Activated B cell treated with CpG ODN at 0.5 μM for 24 hours (primary cell): ENCODE measurements around the gene DEK. TPM values are rescaled to one million over a fixed set of nuclear protein-coding genes. Genes with fewer than 3 reads are reported as not detected.
A peak's percentile ranks its signal among the peaks of the same experiment; 100 is the strongest.
"Not testable (repeated sequence)": the region's sequence is repeated elsewhere in the genome, so short reads cannot be mapped to it uniquely, and the experiment has no call there.

Experiments used
- ATAC-seq: fragments of 200-7000 bp; cut with Tn5 transposase; one replicate; pipeline ENCODE4 v1.10.0; 2021; ENCODE audit warnings: low read depth, mild to moderate bottlenecking, moderate library complexity
- CTCF ChIA-PET: fragments of 350-600 bp; sonication (Branson Sonifier 250); formaldehyde crosslinking; loops from one replicate; lab custom pipeline; 2021; ENCODE audit warnings: antibody characterized with exemption; lab: Charles Lee
- POLR2A ChIA-PET: fragments of 350-600 bp; sonication (Branson Sonifier 250); formaldehyde crosslinking; loops from one replicate; lab custom pipeline; 2021; ENCODE audit warnings: antibody characterized with exemption; lab: Charles Lee
- DNase-seq: peaks from one replicate; pipeline ENCODE4 v3.0.0; 2022
- H3K27ac Mint-ChIP-seq: one replicate; pipeline ENCODE4 v1.8.0; 2020; ENCODE audit warnings: mixed read lengths
- H3K27me3 Mint-ChIP-seq: one replicate; pipeline ENCODE4 v1.8.0; 2021; ENCODE audit warnings: mixed read lengths
- H3K36me3 Mint-ChIP-seq: one replicate; pipeline ENCODE4 v1.8.0; 2021; ENCODE audit warnings: low read depth, mixed read lengths
- H3K4me1 Mint-ChIP-seq: one replicate; pipeline ENCODE4 v1.8.0; 2021; ENCODE audit warnings: mixed read lengths
- H3K4me3 Mint-ChIP-seq: one replicate; pipeline ENCODE4 v1.8.0; 2020; ENCODE audit warnings: mild to moderate bottlenecking, mixed read lengths
- H3K9me3 Mint-ChIP-seq: one replicate; pipeline ENCODE4 v1.8.0; 2020; ENCODE audit warnings: mixed read lengths
- CTCF ChIP-seq: fragments of 200-600 bp; IDR thresholded peaks from one replicate; pipeline ENCODE4 v1.8.0; 2022; ENCODE audit warnings: antibody characterized with exemption, mild to moderate bottlenecking
- intact Hi-C: fragments of 100-400 bp; cut with micrococcal nuclease; formaldehyde crosslinking; loops from one replicate; pipeline ENCODE4 v1.15.1; 2024
- total RNA-seq: library from RNA; stranded (reverse); gene quantifications from 2 replicates; pipeline ENCODE4 v1.2.3, GENCODE V29; 2022

DEK gene
- total RNA-seq, 1 donor from 2014 or later, result 80.8 TPM

GRCh38 chr6:18241208-18242038, 22.9 kb downstream of the DEK start:
- H3K36me3 Mint-ChIP-seq, result peaks cover 73% of the 10 kb centered on the region
- H3K27me3 Mint-ChIP-seq, result no peaks in the 10 kb centered on the region
- CTCF ChIA-PET, result no interaction called here
- intact Hi-C loops, result no loop called here
- peak overlapping the region; percentile 14 for H3K27ac Mint-ChIP-seq
- POLR2A ChIA-PET, result interaction anchor here (1.1 kb wide), 1 partner anchor 11 kb away, joined by 3 read pairs; no protein-coding TSS in a partner anchor
- no peaks in the 10 kb centered on the region for H3K9me3 Mint-ChIP-seq
- ATAC-seq (no peak), DNase-seq (no peak)
- no peak for TF ChIP-seq CTCF
- H3K4me3 Mint-ChIP-seq, result no peak overlapping the region
- H3K4me1 Mint-ChIP-seq, result peaks cover 8% of the 10 kb centered on the region

- ATAC-seq (no peak), DNase-seq (no peak)
- no peak for TF ChIP-seq CTCF
- Mint-ChIP-seq H3K36me3 (peaks cover 74% of the 10 kb centered on the region), H3K27ac (no peak overlapping the region), H3K4me3 (no peak overlapping the region), H3K9me3 (no peaks in the 10 kb centered on the region), H3K27me3 (no peaks in the 10 kb centered on the region), H3K4me1 (peaks cover 3% of the 10 kb centered on the region)
- CTCF ChIA-PET, result no interaction called here
- POLR2A ChIA-PET, result no interaction called here
- intact Hi-C loops, result no loop called here
These were observed 24.1 kb downstream of the DEK start for GRCh38 chr6:18240230-18240629.

GRCh38 chr6:18237167-18237566, 27.2 kb downstream of the DEK start:
- intact Hi-C loops, result no loop called here

GRCh38 chr6:18235524-18235923, 28.8 kb downstream of the DEK start:
- DNase-seq, result no peak
- intact Hi-C loops, result no loop called here
- no peaks in the 10 kb centered on the region for H3K4me1 Mint-ChIP-seq
- peaks cover 23% of the 10 kb centered on the region for H3K9me3 Mint-ChIP-seq
- peaks cover 77% of the 10 kb centered on the region for H3K36me3 Mint-ChIP-seq
- ChIA-PET POLR2A (no interaction called here), CTCF (no interaction called here)
- H3K27me3 Mint-ChIP-seq, result no peaks in the 10 kb centered on the region
- no peak overlapping the region for H3K4me3 Mint-ChIP-seq
- ATAC-seq, result no peak
- no peak overlapping the region for H3K27ac Mint-ChIP-seq
- no peak for TF ChIP-seq CTCF

More at GRCh38 chr6:18237167-18237566, 27.2 kb downstream of the DEK start:
- H3K36me3 Mint-ChIP-seq, result peaks cover 73% of the 10 kb centered on the region
- no peak for DNase-seq
- H3K27ac Mint-ChIP-seq, result no peak overlapping the region
- H3K4me3 Mint-ChIP-seq, result no peak overlapping the region
- ChIA-PET POLR2A (no interaction called here), CTCF (no interaction called here)
- H3K4me1 Mint-ChIP-seq, result peaks cover 3% of the 10 kb centered on the region
- no peak for TF ChIP-seq CTCF
- H3K27me3 Mint-ChIP-seq, result no peaks in the 10 kb centered on the region
- peaks cover 8% of the 10 kb centered on the region for H3K9me3 Mint-ChIP-seq
- no peak for ATAC-seq

- H3K9me3 Mint-ChIP-seq, result peaks cover 26% of the 10 kb centered on the region
- no peak for DNase-seq
- H3K4me3 Mint-ChIP-seq, result no peak overlapping the region
- ATAC-seq, result no peak
- POLR2A ChIA-PET, result no interaction called here
- H3K27ac Mint-ChIP-seq, result no peak overlapping the region
- CTCF ChIA-PET, result no interaction called here
- H3K4me1 Mint-ChIP-seq, result no peaks in the 10 kb centered on the region
- no peak for TF ChIP-seq CTCF
- peaks cover 83% of the 10 kb centered on the region for H3K36me3 Mint-ChIP-seq
- intact Hi-C loops, result no loop called here
- no peaks in the 10 kb centered on the region for H3K27me3 Mint-ChIP-seq
These were observed 29.8 kb downstream of the DEK start for GRCh38 chr6:18234564-18234963.

GRCh38 chr6:18233770-18234169, 30.6 kb downstream of the DEK start:
- intact Hi-C loops, H3K4me1 Mint-ChIP-seq, POLR2A ChIA-PET, DNase-seq, H3K4me3 Mint-ChIP-seq, H3K27ac Mint-ChIP-seq, CTCF ChIA-PET, H3K27me3 Mint-ChIP-seq, ATAC-seq: not testable (repeated sequence)
- Mint-ChIP-seq H3K36me3 (peaks cover 89% of the 10 kb centered on the region), H3K9me3 (peaks cover 28% of the 10 kb centered on the region)

- DNase-seq, H3K4me3 Mint-ChIP-seq, POLR2A ChIA-PET, H3K4me1 Mint-ChIP-seq, H3K27me3 Mint-ChIP-seq, H3K27ac Mint-ChIP-seq, CTCF ChIA-PET, ATAC-seq, intact Hi-C loops: not testable (repeated sequence)
- Mint-ChIP-seq H3K36me3 (peaks cover 93% of the 10 kb centered on the region), H3K9me3 (peaks cover 28% of the 10 kb centered on the region)
These were observed 32.5 kb downstream of the DEK start for GRCh38 chr6:18231856-18232255.

- ATAC-seq, DNase-seq, H3K27ac Mint-ChIP-seq, H3K27me3 Mint-ChIP-seq, H3K4me3 Mint-ChIP-seq, CTCF ChIA-PET, POLR2A ChIA-PET, H3K4me1 Mint-ChIP-seq, intact Hi-C loops: not testable (repeated sequence)
- Mint-ChIP-seq H3K9me3 (peaks cover 24% of the 10 kb centered on the region), H3K36me3 (peaks cover 84% of the 10 kb centered on the region)
These were observed 35.7 kb downstream of the DEK start for GRCh38 chr6:18228590-18228989.
